K562 (cell line): ENCODE measurements around the gene GLT8D2. TPM values are rescaled to one million over a fixed set of nuclear protein-coding genes. Genes with fewer than 3 reads are reported as not detected.

ENCODE experiments used
- ATAC-seq: fragments of 200-7000 bp; cut with Tn5 transposase; 3 replicates; pipeline ENCODE4 v1.9.1; 2020; ENCODE audit warnings: moderate library complexity
- BruUV-seq: library from RNA; stranded (reverse); fragments of 400-500 nt; replicated peaks from 2 replicates; lab custom pipeline; 2021; lab: Mats Ljungman, UMichigan
- CTCF ChIA-PET: fragments of 300-600 bp; formaldehyde crosslinking; extraction: SDS; loops from one replicate; lab custom pipeline; 2021; ENCODE audit warnings: low intra/inter-chr PET ratio; lab: Yijun Ruan, JAX
- POLR2A ChIA-PET: fragments of 300-600, 350-650 bp; sonication (Branson Sonifier 250); formaldehyde crosslinking; extraction: SDS; loops from one replicate; lab custom pipeline; 2021; ENCODE audit warnings: antibody characterized with exemption, inconsistent platforms; lab: Yijun Ruan, JAX
- DNase-seq, 4 experiments: peaks; one replicate each; pipeline versions ENCODE4 v3.0.0 to v3.0.0-alpha.2; 2011 to 2018; ENCODE audit warnings: low spot score in 3 of 4, mixed read lengths in 3 of 4; ENCODE audit errors: extremely low read depth in 1 of 4
- FAIRE-seq: peaks from 2 replicates; lab custom pipeline; 2011; peaks lifted over from hg19 to GRCh38; lab: Jason Lieb, UNC
- H2AFZ ChIP-seq: 2 replicates; pipeline ENCODE4 v1.6.0; 2011; ENCODE audit warnings: low read depth, low read length, control low read depth, inconsistent platforms
- H3K27ac ChIP-seq: fragments of 200-600 bp; 3 replicates; pipeline ENCODE4 v1.8.0; 2011; ENCODE audit warnings: low read depth, mild to moderate bottlenecking, control low read depth, inconsistent platforms, low read length, moderate library complexity, mixed read lengths; ENCODE audit errors: extremely low read depth
- H3K27me3 ChIP-seq, 2 experiments: fragments of 300-600 bp in 1 of 2; 2 replicates in 1 of 2; 3 replicates in 1 of 2; pipeline versions ENCODE4 v1.6.0 to v1.8.0; 2011; ENCODE audit warnings: inconsistent platforms in 2 of 2, low read length in 2 of 2, mild to moderate bottlenecking in 1 of 2, mixed read lengths in 1 of 2, moderate library complexity in 1 of 2; ENCODE audit not compliant: control insufficient read depth in 2 of 2, insufficient read depth in 2 of 2
- H3K36me3 ChIP-seq: fragments of 300-600 bp; 3 replicates; pipeline ENCODE4 v1.8.0; 2011; ENCODE audit warnings: mild to moderate bottlenecking, low read length, inconsistent platforms; ENCODE audit not compliant: control insufficient read depth, insufficient read depth
- H3K4me1 ChIP-seq, 2 experiments: fragments of 200-600 bp in 1 of 2; replicated peaks in 1 of 2; 2 replicates in 1 of 2; 3 replicates in 1 of 2; pipeline versions ENCODE4 v1.5.1 to v1.8.0; 2011; ENCODE audit warnings: inconsistent platforms in 2 of 2, low read length in 2 of 2, mild to moderate bottlenecking in 1 of 2, mixed read lengths in 1 of 2, moderate library complexity in 1 of 2; ENCODE audit not compliant: control insufficient read depth in 2 of 2, insufficient read depth in 2 of 2
- H3K4me2 ChIP-seq: 2 replicates; pipeline ENCODE4 v1.6.1; 2011; ENCODE audit warnings: low read length, control low read depth, inconsistent platforms, mixed read lengths; ENCODE audit not compliant: insufficient read depth
- H3K4me3 ChIP-seq: fragments of 200-600 bp; sonication (generic), shearing (Covaris generic); 2 replicates; pipeline ENCODE4 v1.5.1; 2016; ENCODE audit warnings: control low read depth, inconsistent platforms
- H3K79me2 ChIP-seq: fragments of 200-600 bp; 3 replicates; pipeline ENCODE4 v1.8.0; 2011; ENCODE audit warnings: low read length, inconsistent platforms; ENCODE audit not compliant: control insufficient read depth, insufficient read depth
- H3K9ac ChIP-seq, 2 experiments: 2 replicates each; pipeline versions ENCODE4 v1.6.0 to v1.6.1; 2011; ENCODE audit warnings: low read depth in 2 of 2, low read length in 2 of 2, control low read depth in 1 of 2, inconsistent platforms in 1 of 2, mild to moderate bottlenecking in 1 of 2, mixed read lengths in 1 of 2; ENCODE audit not compliant: insufficient read depth in 1 of 2
- H3K9me1 ChIP-seq: one replicate; pipeline ENCODE4 v1.6.0; 2011; ENCODE audit warnings: inconsistent platforms, mild to moderate bottlenecking, low read length, moderate library complexity; ENCODE audit not compliant: control insufficient read depth, insufficient read depth
- H3K9me3 ChIP-seq: replicated peaks from 2 replicates; pipeline ENCODE4 v1.5.1; 2011; ENCODE audit warnings: low read depth, low read length, inconsistent platforms; ENCODE audit not compliant: control insufficient read depth, insufficient read depth
- H4K20me1 ChIP-seq: replicated peaks from 2 replicates; pipeline ENCODE4 v1.6.1; 2011; ENCODE audit warnings: low read length, inconsistent platforms, mixed read lengths; ENCODE audit not compliant: control insufficient read depth, insufficient read depth
- DEAF1 ChIP-seq: fragments of 450-650 bp; formaldehyde crosslinking; IDR thresholded peaks from 2 replicates; pipeline ENCODE4 v1.4.0; 2020; ENCODE audit warnings: mild to moderate bottlenecking, moderate library complexity
- KDM2B ChIP-seq: fragments of 250-450 bp; sonication (Bioruptor Pico); IDR thresholded peaks from 2 replicates; pipeline ENCODE4 v1.8.0; 2021; ENCODE audit warnings: mild to moderate bottlenecking, moderate library complexity
- PHTF2 ChIP-seq: fragments of 250-450 bp; sonication (Bioruptor Pico); IDR thresholded peaks from 2 replicates; pipeline ENCODE4 v1.5.0; 2021; ENCODE audit warnings: mild to moderate bottlenecking
- POLR2AphosphoS5 ChIP-seq: IDR thresholded peaks from 2 replicates; pipeline ENCODE4 v1.6.1; 2011; ENCODE audit warnings: mild to moderate bottlenecking, low read depth, low read length, moderate library complexity; ENCODE audit not compliant: control insufficient read depth, insufficient read depth
- THRA ChIP-seq: fragments of 450-650 bp; IDR thresholded peaks from 2 replicates; pipeline ENCODE4 v1.6.1; 2017; ENCODE audit warnings: mild to moderate bottlenecking, moderate library complexity
- ZNF695 ChIP-seq: fragments of 450-650 bp; formaldehyde crosslinking; IDR thresholded peaks from 2 replicates; pipeline ENCODE4 v1.4.0; 2020; ENCODE audit warnings: mild to moderate bottlenecking, moderate library complexity
- WGBS: fragments of 100-300 bp; shearing (Covaris generic); methylation state at CpG from one replicate; pipeline ENCODE4 v1.1.6; 2016; ENCODE audit warnings: low coverage, mixed read lengths; ENCODE audit not compliant: insufficient coverage; ENCODE audit errors: missing lambda C conversion rate; 5-methylcytosine and 5-hydroxymethylcytosine counted together
- in situ Hi-C: fragments of 300-500 bp; cut with MboI; formaldehyde crosslinking; loops from 4 replicates; pipeline ENCODE4 v1.15.0; 2018; ENCODE audit warnings: inconsistent platforms, mixed read lengths
- intact Hi-C: fragments of 100-400 bp; cut with micrococcal nuclease; formaldehyde crosslinking; loops from 2 replicates; pipeline ENCODE4 v1.14.2; 2022
- polyA plus RNA-seq, 8 experiments: library from polyadenylated mRNA; depleted of rRNA in 4 of 8; stranded (reverse) in 5 of 8; unstranded in 3 of 8; fragments of >200 nt; fragmentation: Nextera tagmentation in 2 of 8; fragmentation: Illumina TruSeq in 1 of 8; extraction: Ambion mirVana in 2 of 8; extraction: Trizol in 1 of 8; gene quantifications; 2 replicates each; pipeline versions ENCODE4 v1.2.1 to v1.2.3, GENCODE V29; 2011 to 2014; ENCODE audit warnings: inconsistent platforms in 1 of 8, missing spikeins in 1 of 8
- total RNA-seq, 7 experiments: library from RNA; depleted of rRNA in 6 of 7; stranded (reverse); fragments of >200 nt in 6 of 7; fragmentation: Illumina TruSeq in 2 of 7; extraction: Trizol in 2 of 7; gene quantifications; 2 replicates each; pipeline versions ENCODE4 v1.2.1 to v1.2.3, GENCODE V29; 2011 to 2021; ENCODE audit warnings: low replicate concordance in 1 of 7

GLT8D2 gene
- total and polyA plus RNA-seq, 9 of the 15 experiments (the other 6 are each of a cell fraction or from before 2014, with no cell fraction given): 0.18 to 0.27 (median 0.18) TPM; not detected in 6

- DNase-seq (no peak), ATAC-seq (no peak), FAIRE-seq (no peak)
- no peaks in the 10 kb centered on the region for H4K20me1 ChIP-seq
- no peaks in the 10 kb centered on the region for H3K79me2 ChIP-seq
- CTCF ChIA-PET: no interaction called here
- WGBS: 6% methylated on average over 2 of the region's 2 CpGs
- H3K36me3 ChIP-seq: no peaks in the 10 kb centered on the region
- POLR2A ChIA-PET: no interaction called here
- TF ChIP-seq THRA (no peak), POLR2AphosphoS5 (no peak), PHTF2 (CRISPR knock-in tag) (no peak), KDM2B (CRISPR knock-in tag) (no peak), ZNF695 (CRISPR knock-in tag) (no peak), DEAF1 (CRISPR knock-in tag) (no peak)
- TF ChIP-seq, all 486 proteins: peak for 0
- Histone ChIP-seq H2AFZ (no peak overlapping the region), H3K9ac (no peak overlapping the region), H3K27me3 (peaks cover 13 to 22% of the 10 kb centered on the region in 2 experiments; a peak in 4 of 5 replicates), H3K9me1 (no peaks in the 10 kb centered on the region), H3K4me1 (no peaks in the 10 kb centered on the region), H3K4me3 (no peak overlapping the region), H3K27ac (no peak overlapping the region), H3K4me2 (no peak overlapping the region), H3K9me3 (no peaks in the 10 kb centered on the region)
- in situ Hi-C loops (no loop called here), intact Hi-C loops (no loop called here)
- BruUV-seq: no TSS peak
Observed at GRCh38 chr12:104025771-104026170, 24.2 kb downstream of the GLT8D2 start.
